GM12878 (cell line): ENCODE data around the gene CWC25. TPM values are rescaled to one million over a fixed set of nuclear protein-coding genes. Genes with fewer than 3 reads are reported as not detected.

Source experiments
- BCLAF1 ChIP-seq: fragments of 450-650 bp; IDR thresholded peaks from 2 replicates; pipeline ENCODE4 v1.6.1; 2017; ENCODE audit warnings: antibody characterized with exemption, mild to moderate bottlenecking, moderate library complexity
- BMI1 ChIP-seq: fragments of 450-650 bp; IDR thresholded peaks from 2 replicates; pipeline ENCODE4 v1.6.1; 2016; ENCODE audit warnings: mild to moderate bottlenecking, moderate library complexity, borderline replicate concordance
- IRF4 ChIP-seq: IDR thresholded peaks from 2 replicates; pipeline ENCODE4 v1.6.1; 2011; ENCODE audit warnings: low read depth, low read length
- JUND ChIP-seq: IDR thresholded peaks from 2 replicates; pipeline ENCODE4 v1.6.1; 2012; ENCODE audit warnings: low read depth, mild to moderate bottlenecking, low read length, improper control_type of control experiment, moderate library complexity
- MEF2B ChIP-seq: fragments of 450-650 bp; IDR thresholded peaks from 2 replicates; pipeline ENCODE4 v1.6.1; 2018; ENCODE audit warnings: mild to moderate bottlenecking, moderate library complexity; ENCODE audit not compliant: partially characterized antibody, poor library complexity, severe bottlenecking
- NRF1 ChIP-seq: conservative IDR thresholded peaks from 2 replicates; pipeline ENCODE4 v1.6.1; 2011; ENCODE audit warnings: mild to moderate bottlenecking, low read depth, low read length, improper control_type of control experiment
- RFX5 ChIP-seq: IDR thresholded peaks from 2 replicates; pipeline ENCODE4 v1.6.1; 2011; ENCODE audit warnings: low read depth, low read length, improper control_type of control experiment
- SPI1 ChIP-seq: IDR thresholded peaks from 2 replicates; pipeline ENCODE4 v1.6.1; 2011; ENCODE audit warnings: low read depth, mild to moderate bottlenecking, low read length, moderate library complexity, borderline replicate concordance; ENCODE audit not compliant: insufficient read depth
- SREBF2 ChIP-seq: IDR thresholded peaks from 2 replicates; pipeline ENCODE4 v1.6.1; 2012; ENCODE audit warnings: mild to moderate bottlenecking, low read length
- STAT3 ChIP-seq: IDR thresholded peaks from 2 replicates; pipeline ENCODE4 v1.6.1; 2011; ENCODE audit warnings: low read depth, low read length, improper control_type of control experiment
- SUPT20H ChIP-seq: IDR thresholded peaks from 2 replicates; pipeline ENCODE4 v1.6.1; 2011; ENCODE audit warnings: low read depth, mild to moderate bottlenecking, low read length, moderate library complexity, borderline replicate concordance; ENCODE audit not compliant: control insufficient read depth
- ZBED1 ChIP-seq: IDR thresholded peaks from 2 replicates; pipeline ENCODE4 v1.6.1; 2016; ENCODE audit warnings: borderline replicate concordance
- polyA plus RNA-seq, 11 experiments: library from polyadenylated mRNA; depleted of rRNA in 4 of 11; unstranded in 6 of 11; stranded (reverse) in 5 of 11; fragments of >200 nt; fragmentation: Nextera tagmentation in 4 of 11; fragmentation: Illumina TruSeq in 1 of 11; extraction: Ambion mirVana in 4 of 11; extraction: Trizol in 1 of 11; gene quantifications; 1 replicate in 1 of 11; 2 replicates in 10 of 11; pipeline versions ENCODE4 v1.2.1 to v1.2.3, GENCODE V29; 2011 to 2016; ENCODE audit warnings: inconsistent platforms in 2 of 11, missing spikeins in 2 of 11, low read depth in 1 of 11
- total RNA-seq, 4 experiments: library from RNA; depleted of rRNA in 3 of 4; stranded (reverse); fragments of >200 nt in 3 of 4; fragmentation: Illumina TruSeq in 1 of 4; extraction: Trizol in 1 of 4; gene quantifications; 2 replicates each; pipeline versions ENCODE4 v1.2.1 to v1.2.3, GENCODE V29; 2013 to 2021
- TF ChIP-seq, protein P1 (sequence below): fragments of 450-650 bp; IDR thresholded peaks from 2 replicates; pipeline ENCODE4 v1.6.1; 2017; ENCODE audit warnings: mild to moderate bottlenecking, moderate library complexity
- TF ChIP-seq, protein P2 (sequence below): fragments of 450-650 bp; IDR thresholded peaks from 2 replicates; pipeline ENCODE4 v1.6.1; 2016; ENCODE audit warnings: mild to moderate bottlenecking, moderate library complexity, borderline replicate concordance

CWC25 gene
- total and polyA plus RNA-seq, 10 of the 15 experiments (the other 5 are each of a cell fraction or from before 2014, with no cell fraction given), result 14.7 to 29.7 (median 22.9) TPM

DNA sequence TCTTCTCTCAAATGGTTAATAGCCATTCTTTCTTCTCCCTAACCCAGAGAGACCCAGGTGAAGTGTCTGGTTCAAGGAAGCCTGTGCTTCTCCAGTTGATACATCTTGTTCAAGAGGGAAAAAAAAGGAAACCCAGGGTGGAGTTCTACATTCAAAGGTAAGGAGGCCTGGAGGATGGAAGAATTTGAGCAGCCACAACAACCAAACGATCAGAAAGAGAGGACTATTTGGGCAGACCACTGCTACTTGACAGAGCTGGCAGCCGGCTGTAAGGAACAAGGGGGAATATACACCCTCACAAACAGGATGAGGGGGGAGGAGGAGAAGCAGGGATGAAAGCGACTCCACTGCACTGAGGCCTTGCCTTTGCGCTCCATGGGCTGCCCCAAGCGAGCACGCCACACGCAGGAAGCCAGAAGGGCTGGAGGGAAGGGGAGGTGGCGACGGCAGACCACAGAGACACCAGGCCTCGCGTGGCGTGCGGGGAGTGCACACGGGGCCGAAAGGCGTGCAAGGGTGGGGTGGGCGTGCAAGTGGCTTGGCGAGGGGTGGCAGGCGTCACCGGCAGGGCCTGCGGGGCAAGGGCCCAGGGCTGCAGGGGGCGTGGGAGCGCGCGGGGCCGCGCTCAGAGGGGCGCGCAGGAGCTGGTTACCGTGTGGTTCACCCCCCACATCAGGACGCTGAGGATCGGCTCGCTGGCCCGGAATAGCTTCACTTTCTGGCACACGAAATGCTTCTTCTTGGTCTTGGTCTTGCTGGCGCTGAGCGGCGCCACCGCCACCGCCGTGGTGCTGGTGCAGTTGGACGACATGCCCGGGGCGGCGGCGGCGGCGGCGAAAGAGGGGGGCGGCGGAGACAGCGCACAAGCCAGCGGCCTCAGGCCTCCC lies 26.3 kb downstream of the CWC25 start (continued):
- TF ChIP-seq, protein P1, sequence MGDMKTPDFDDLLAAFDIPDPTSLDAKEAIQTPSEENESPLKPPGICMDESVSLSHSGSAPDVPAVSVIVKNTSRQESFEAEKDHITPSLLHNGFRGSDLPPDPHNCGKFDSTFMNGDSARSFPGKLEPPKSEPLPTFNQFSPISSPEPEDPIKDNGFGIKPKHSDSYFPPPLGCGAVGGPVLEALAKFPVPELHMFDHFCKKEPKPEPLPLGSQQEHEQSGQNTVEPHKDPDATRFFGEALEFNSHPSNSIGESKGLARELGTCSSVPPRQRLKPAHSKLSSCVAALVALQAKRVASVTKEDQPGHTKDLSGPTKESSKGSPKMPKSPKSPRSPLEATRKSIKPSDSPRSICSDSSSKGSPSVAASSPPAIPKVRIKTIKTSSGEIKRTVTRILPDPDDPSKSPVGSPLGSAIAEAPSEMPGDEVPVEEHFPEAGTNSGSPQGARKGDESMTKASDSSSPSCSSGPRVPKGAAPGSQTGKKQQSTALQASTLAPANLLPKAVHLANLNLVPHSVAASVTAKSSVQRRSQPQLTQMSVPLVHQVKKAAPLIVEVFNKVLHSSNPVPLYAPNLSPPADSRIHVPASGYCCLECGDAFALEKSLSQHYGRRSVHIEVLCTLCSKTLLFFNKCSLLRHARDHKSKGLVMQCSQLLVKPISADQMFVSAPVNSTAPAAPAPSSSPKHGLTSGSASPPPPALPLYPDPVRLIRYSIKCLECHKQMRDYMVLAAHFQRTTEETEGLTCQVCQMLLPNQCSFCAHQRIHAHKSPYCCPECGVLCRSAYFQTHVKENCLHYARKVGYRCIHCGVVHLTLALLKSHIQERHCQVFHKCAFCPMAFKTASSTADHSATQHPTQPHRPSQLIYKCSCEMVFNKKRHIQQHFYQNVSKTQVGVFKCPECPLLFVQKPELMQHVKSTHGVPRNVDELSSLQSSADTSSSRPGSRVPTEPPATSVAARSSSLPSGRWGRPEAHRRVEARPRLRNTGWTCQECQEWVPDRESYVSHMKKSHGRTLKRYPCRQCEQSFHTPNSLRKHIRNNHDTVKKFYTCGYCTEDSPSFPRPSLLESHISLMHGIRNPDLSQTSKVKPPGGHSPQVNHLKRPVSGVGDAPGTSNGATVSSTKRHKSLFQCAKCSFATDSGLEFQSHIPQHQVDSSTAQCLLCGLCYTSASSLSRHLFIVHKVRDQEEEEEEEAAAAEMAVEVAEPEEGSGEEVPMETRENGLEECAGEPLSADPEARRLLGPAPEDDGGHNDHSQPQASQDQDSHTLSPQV, result no peak
- TF ChIP-seq MEF2B (no peak), SPI1 (no peak), RFX5 (no peak), BMI1 (no peak), BCLAF1 (peak; percentile 73; the same call in 1 of the 2 replicates), NRF1 (no peak), JUND (no peak), IRF4 (no peak), ZBED1 (no peak), SREBF2 (no peak), STAT3 (no peak), SUPT20H (no peak)
- TF ChIP-seq, protein P2, sequence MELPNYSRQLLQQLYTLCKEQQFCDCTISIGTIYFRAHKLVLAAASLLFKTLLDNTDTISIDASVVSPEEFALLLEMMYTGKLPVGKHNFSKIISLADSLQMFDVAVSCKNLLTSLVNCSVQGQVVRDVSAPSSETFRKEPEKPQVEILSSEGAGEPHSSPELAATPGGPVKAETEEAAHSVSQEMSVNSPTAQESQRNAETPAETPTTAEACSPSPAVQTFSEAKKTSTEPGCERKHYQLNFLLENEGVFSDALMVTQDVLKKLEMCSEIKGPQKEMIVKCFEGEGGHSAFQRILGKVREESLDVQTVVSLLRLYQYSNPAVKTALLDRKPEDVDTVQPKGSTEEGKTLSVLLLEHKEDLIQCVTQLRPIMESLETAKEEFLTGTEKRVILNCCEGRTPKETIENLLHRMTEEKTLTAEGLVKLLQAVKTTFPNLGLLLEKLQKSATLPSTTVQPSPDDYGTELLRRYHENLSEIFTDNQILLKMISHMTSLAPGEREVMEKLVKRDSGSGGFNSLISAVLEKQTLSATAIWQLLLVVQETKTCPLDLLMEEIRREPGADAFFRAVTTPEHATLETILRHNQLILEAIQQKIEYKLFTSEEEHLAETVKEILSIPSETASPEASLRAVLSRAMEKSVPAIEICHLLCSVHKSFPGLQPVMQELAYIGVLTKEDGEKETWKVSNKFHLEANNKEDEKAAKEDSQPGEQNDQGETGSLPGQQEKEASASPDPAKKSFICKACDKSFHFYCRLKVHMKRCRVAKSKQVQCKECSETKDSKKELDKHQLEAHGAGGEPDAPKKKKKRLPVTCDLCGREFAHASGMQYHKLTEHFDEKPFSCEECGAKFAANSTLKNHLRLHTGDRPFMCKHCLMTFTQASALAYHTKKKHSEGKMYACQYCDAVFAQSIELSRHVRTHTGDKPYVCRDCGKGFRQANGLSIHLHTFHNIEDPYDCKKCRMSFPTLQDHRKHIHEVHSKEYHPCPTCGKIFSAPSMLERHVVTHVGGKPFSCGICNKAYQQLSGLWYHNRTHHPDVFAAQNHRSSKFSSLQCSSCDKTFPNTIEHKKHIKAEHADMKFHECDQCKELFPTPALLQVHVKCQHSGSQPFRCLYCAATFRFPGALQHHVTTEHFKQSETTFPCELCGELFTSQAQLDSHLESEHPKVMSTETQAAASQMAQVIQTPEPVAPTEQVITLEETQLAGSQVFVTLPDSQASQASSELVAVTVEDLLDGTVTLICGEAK, result no peak; the same call in 1 of the 2 replicates
